IPS-NIHi7 (cell line): ENCODE results near the gene USP31.

ENCODE experiments used
- DNase-seq: peaks from one replicate; pipeline ENCODE4 v3.0.0; 2012; ENCODE audit warnings: mixed read lengths; ENCODE audit errors: extremely low spot score

USP31 gene

DNA sequence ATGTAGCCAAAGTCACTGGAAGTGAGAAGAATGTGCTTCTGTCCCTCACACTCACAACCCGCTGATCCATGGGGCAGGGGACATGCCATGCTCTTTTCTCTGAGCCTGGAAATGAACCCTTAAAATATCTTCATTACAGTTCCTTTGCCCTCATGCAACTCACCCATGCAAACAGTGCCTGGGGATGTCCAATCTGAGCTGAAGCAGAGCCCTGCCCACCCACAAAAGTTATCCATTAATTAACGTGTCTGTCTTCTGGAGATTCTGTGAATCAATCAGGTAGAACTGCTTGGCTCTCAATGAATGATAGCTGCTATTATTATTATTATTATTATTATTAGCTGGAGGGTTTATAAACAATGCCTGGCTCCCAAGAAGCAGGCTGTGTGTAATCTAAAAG is 133.7 kb downstream of the USP31 start:
- no peak for DNase-seq

DNA sequence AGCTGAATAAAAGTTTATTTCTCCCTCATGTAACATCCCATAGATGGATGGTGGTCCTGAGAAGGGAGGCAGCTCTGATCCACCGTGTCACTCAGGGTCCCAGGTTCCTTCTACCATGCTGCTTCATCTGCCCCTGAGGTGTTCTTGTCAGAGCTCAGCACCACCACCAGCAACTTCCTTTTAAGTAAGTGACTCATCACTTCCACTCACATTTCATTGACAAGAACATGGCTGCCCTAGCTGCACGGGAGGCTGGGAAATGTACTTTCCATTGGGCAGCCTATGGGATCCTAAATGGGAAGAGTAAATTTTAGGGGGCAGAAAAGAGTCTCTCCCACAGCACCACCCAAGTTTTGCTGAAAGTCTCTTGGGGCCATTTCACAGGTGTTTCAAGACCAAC is 134.7 kb downstream of the USP31 start:
- DNase-seq, result no peak
